HCT116 (cell line): ENCODE measurements around the gene TMEM234. TPM values are rescaled to one million over a fixed set of nuclear protein-coding genes. Genes with fewer than 3 reads are reported as not detected.

Experiments
- ATAC-seq: fragments of 200-7000 bp; cut with Tn5 transposase; 2 replicates; pipeline ENCODE4 v1.9.1; 2020; ENCODE audit warnings: mild to moderate bottlenecking, moderate library complexity
- BruUV-seq: library from RNA; stranded (reverse); fragments of 400-500 nt; replicated peaks from 2 replicates; lab custom pipeline; 2021; lab: Mats Ljungman, UMichigan
- CTCF ChIA-PET: fragments of 300-600 bp; sonication (Branson Sonifier 250); formaldehyde crosslinking; loops from one replicate; lab custom pipeline; 2021; ENCODE audit warnings: antibody characterized with exemption; lab: Charles Lee
- POLR2A ChIA-PET: fragments of 300-600, 350-600 bp; sonication (Branson Sonifier 250); formaldehyde crosslinking; loops from one replicate; lab custom pipeline; 2021; ENCODE audit warnings: antibody characterized with exemption; lab: Charles Lee
- RAD21 ChIA-PET, 2 experiments: fragments of 300-600 bp; sonication (Branson Sonifier 250); formaldehyde crosslinking; loops; one replicate each; lab custom pipeline; 2023; ENCODE audit warnings: low total read pairs in 2 of 2; ENCODE audit not compliant: uncharacterized antibody in 2 of 2, unreplicated experiment in 2 of 2, low non-redundant PET in 1 of 2; lab: Charles Lee
- DNase-seq: peaks from one replicate; pipeline ENCODE4 v3.0.0-alpha.2; 2010; ENCODE audit warnings: low read depth, low spot score
- H2AFZ ChIP-seq: fragments of 200-600 bp; shearing (Covaris generic), sonication (generic); 2 replicates; pipeline ENCODE4 v1.6.1; 2017; ENCODE audit warnings: low read depth, mixed run types, mixed read lengths, antibody characterized with exemption, low read length; ENCODE audit not compliant: poor library complexity, severe bottlenecking
- H3K27ac ChIP-seq: 2 replicates; pipeline ENCODE4 v1.5.1; 2012; ENCODE audit warnings: low read depth, low read length
- H3K27me3 ChIP-seq: fragments of 200-600 bp; sonication (generic); 2 replicates; pipeline ENCODE4 v1.6.1; 2016; ENCODE audit warnings: mixed run types, low read length, mixed read lengths; ENCODE audit not compliant: insufficient read depth
- H3K36me3 ChIP-seq, 2 experiments: fragments of 200-500 bp in 1 of 2; fragments of 200-600 bp in 1 of 2; sonication (Bioruptor generic) in 1 of 2; sonication (generic) in 1 of 2; 2 replicates each; pipeline versions ENCODE4 v1.5.1 to v1.6.1; 2014 to 2016; ENCODE audit warnings: low read length in 2 of 2, inconsistent platforms in 1 of 2, mixed read lengths in 1 of 2, mixed run types in 1 of 2; ENCODE audit not compliant: insufficient read depth in 2 of 2, control insufficient read depth in 1 of 2
- H3K4me1 ChIP-seq, 2 experiments: fragments of 200-600 bp in 1 of 2; sonication (generic) in 1 of 2; 2 replicates each; pipeline versions ENCODE4 v1.5.1 to v1.6.1; 2012 to 2017; ENCODE audit warnings: low read length in 2 of 2, inconsistent platforms in 1 of 2, mild to moderate bottlenecking in 1 of 2, mixed read lengths in 1 of 2, mixed run types in 1 of 2, moderate library complexity in 1 of 2; ENCODE audit not compliant: insufficient read depth in 2 of 2, control insufficient read depth in 1 of 2
- H3K4me2 ChIP-seq: fragments of 200-600 bp; sonication (generic); 2 replicates; pipeline ENCODE4 v1.6.1; 2017; ENCODE audit warnings: mixed run types, low read length, mixed read lengths
- H3K4me3 ChIP-seq, 2 experiments: fragments of 200-600 bp in 1 of 2; sonication (generic) in 1 of 2; replicated peaks in 1 of 2; 2 replicates each; pipeline ENCODE4 v1.5.1; 2011 to 2016; ENCODE audit warnings: low read length in 2 of 2, control low read depth in 1 of 2, low read depth in 1 of 2, mild to moderate bottlenecking in 1 of 2, mixed read lengths in 1 of 2, mixed run types in 1 of 2
- H3K79me2 ChIP-seq: fragments of 200-600 bp; sonication (generic); 2 replicates; pipeline ENCODE4 v1.6.1; 2017; ENCODE audit warnings: mild to moderate bottlenecking, mixed run types, low read length, moderate library complexity, mixed read lengths; ENCODE audit not compliant: insufficient read depth
- H3K9ac ChIP-seq: fragments of 200-600 bp; sonication (generic); 2 replicates; pipeline ENCODE4 v1.6.1; 2016; ENCODE audit warnings: low read length, mixed read lengths
- H3K9me2 ChIP-seq: fragments of 200-600 bp; sonication (generic), shearing (Covaris generic); 2 replicates; pipeline ENCODE4 v1.6.1; 2017; ENCODE audit warnings: mixed run types, mild to moderate bottlenecking, moderate library complexity; ENCODE audit not compliant: insufficient read depth
- H3K9me3 ChIP-seq, 2 experiments: fragments of 200-500 bp in 1 of 2; fragments of 200-600 bp in 1 of 2; sonication (Bioruptor generic) in 1 of 2; sonication (generic) in 1 of 2; 2 replicates each; pipeline ENCODE4 v1.6.1; 2014 to 2017; ENCODE audit warnings: low read length in 2 of 2, mixed read lengths in 2 of 2, inconsistent platforms in 1 of 2, low read depth in 1 of 2, mild to moderate bottlenecking in 1 of 2, mixed run types in 1 of 2, moderate library complexity in 1 of 2; ENCODE audit not compliant: control insufficient read depth in 1 of 2, insufficient read depth in 1 of 2
- H4K20me1 ChIP-seq: fragments of 200-600 bp; sonication (generic), shearing (Covaris generic); 2 replicates; pipeline ENCODE4 v1.6.1; 2017; ENCODE audit warnings: mixed run types, mild to moderate bottlenecking, moderate library complexity; ENCODE audit not compliant: insufficient read depth
- CEBPB ChIP-seq: IDR thresholded peaks from 2 replicates; pipeline ENCODE4 v1.6.1; 2012; ENCODE audit warnings: low read depth
- EGR1 ChIP-seq: IDR thresholded peaks from 2 replicates; pipeline ENCODE4 v1.6.1; 2012; ENCODE audit warnings: low read depth
- EZH2 ChIP-seq: fragments of 200-600 bp; sonication (generic); IDR thresholded peaks from 2 replicates; pipeline ENCODE4 v1.6.1; 2017; ENCODE audit warnings: antibody characterized with exemption, mixed run types
- FOSL1 ChIP-seq: IDR thresholded peaks from 2 replicates; pipeline ENCODE4 v1.6.1; 2012; ENCODE audit warnings: low read depth
- JUND ChIP-seq: IDR thresholded peaks from 2 replicates; pipeline ENCODE4 v1.6.1; 2012
- POLR2A ChIP-seq: IDR thresholded peaks from 2 replicates; pipeline ENCODE4 v1.7.0; 2011; ENCODE audit warnings: borderline replicate concordance; ENCODE audit not compliant: insufficient read depth, insufficient read length; ENCODE audit errors: extremely low read depth
- RAD21 ChIP-seq: IDR thresholded peaks from 2 replicates; pipeline ENCODE4 v1.6.1; 2012; ENCODE audit warnings: low read depth, mild to moderate bottlenecking
- SIN3A ChIP-seq: IDR thresholded peaks from 2 replicates; pipeline ENCODE4 v1.6.1; 2012; ENCODE audit warnings: low read depth
- SP1 ChIP-seq: IDR thresholded peaks from 2 replicates; pipeline ENCODE4 v1.6.1; 2012; ENCODE audit warnings: low read depth
- SRF ChIP-seq: IDR thresholded peaks from 2 replicates; pipeline ENCODE4 v1.6.1; 2012; ENCODE audit warnings: low read depth
- TCF7L2 ChIP-seq: IDR thresholded peaks from 2 replicates; pipeline ENCODE4 v1.7.0; 2011; ENCODE audit warnings: borderline replicate concordance, inconsistent platforms; ENCODE audit not compliant: insufficient read depth, insufficient read length; ENCODE audit errors: extremely low read depth
- YY1 ChIP-seq: IDR thresholded peaks from 2 replicates; pipeline ENCODE4 v1.6.1; 2011; ENCODE audit warnings: low read length, low read depth, moderate library complexity, mild to moderate bottlenecking; ENCODE audit not compliant: insufficient replicate concordance; ENCODE audit errors: extremely low read depth
- ZNF274 ChIP-seq: fragments of 200-500 bp; sonication (Bioruptor generic); IDR thresholded peaks from 2 replicates; pipeline ENCODE4 v1.6.1; 2014; ENCODE audit warnings: mild to moderate bottlenecking, low read depth, low read length, inconsistent platforms
- intact Hi-C: fragments of 100-400 bp; cut with micrococcal nuclease; formaldehyde crosslinking; loops from 2 replicates; pipeline ENCODE4 v1.10.0; 2022
- total RNA-seq: library from RNA; stranded (reverse); gene quantifications from one replicate; pipeline ENCODE4 v1.2.1, GENCODE V29; 2021; ENCODE audit not compliant: unreplicated experiment
- TF ChIP-seq, protein P1 (sequence below): IDR thresholded peaks from 2 replicates; pipeline ENCODE4 v1.6.1; 2011; ENCODE audit warnings: mild to moderate bottlenecking, low read length, moderate library complexity; ENCODE audit not compliant: insufficient replicate concordance; ENCODE audit errors: extremely low read depth
- TF ChIP-seq, protein P2 (sequence below): IDR thresholded peaks from 2 replicates; pipeline ENCODE4 v1.6.1; 2012
- TF ChIP-seq, protein P3 (sequence below): IDR thresholded peaks from 2 replicates; pipeline ENCODE4 v1.6.1; 2012; ENCODE audit warnings: low read depth

TMEM234 gene
- total RNA-seq, 1 experiment from 2014 or later, result 12.3 TPM

DNA sequence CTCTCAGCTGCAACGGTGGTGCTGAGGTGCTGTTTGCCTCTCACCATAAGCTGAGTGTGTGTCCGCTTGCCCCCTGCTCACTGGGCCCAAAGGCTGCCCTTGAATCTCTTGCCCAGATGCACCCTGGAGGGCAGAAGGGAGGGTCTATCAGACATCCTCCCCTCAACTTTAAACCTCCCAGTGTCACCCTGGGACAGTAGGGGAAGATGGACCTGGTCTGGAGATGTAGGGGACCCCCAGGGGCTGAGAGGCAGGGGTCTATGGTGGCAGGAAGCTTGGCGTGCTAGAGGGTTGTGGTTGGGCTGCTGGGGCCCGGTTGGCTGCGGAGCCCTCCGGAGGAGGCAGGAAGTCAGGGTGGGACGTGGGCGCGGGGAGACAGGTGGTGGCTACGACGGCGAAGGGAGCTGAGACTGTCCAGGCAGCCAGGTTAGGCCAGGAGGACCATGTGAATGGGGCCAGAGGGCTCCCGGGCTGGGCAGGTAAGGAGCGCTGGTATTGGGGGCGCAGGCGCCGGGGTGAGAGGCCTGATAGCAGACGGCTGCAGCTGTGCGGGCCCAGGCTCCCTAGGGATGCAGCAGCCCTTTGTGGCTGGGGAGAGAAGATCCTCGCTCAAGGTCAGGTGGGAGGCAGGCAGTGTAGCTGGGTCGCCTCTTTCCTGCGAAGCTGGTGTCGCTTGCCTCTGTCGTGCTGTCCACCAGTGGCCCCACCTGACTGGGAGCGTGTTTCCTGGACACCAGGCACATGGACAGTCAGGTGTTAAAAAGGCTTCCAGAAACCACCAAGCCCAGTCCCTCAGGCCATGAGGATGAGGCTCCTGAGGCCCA, 29.0 kb upstream of the TMEM234 start, which contains the start of gene LCK:
LCK (plus strand) TSS at position 373 of the 824 bp plus-strand sequence. CDS start 23,065 bp downstream, outside the sequence.
- Histone ChIP-seq H3K9me2 (no peaks in the 10 kb centered on the region), H3K4me2 (no peak within 1 kb of the TSS), H3K27ac (no peak within 1 kb of the TSS), H4K20me1 (no peaks in the 10 kb centered on the region)
- BruUV-seq, result no TSS peak
- no peak for ATAC-seq
- DNase-seq, result no peak
- POLR2A ChIA-PET, result no interaction called here
- TF ChIP-seq, protein P1, sequence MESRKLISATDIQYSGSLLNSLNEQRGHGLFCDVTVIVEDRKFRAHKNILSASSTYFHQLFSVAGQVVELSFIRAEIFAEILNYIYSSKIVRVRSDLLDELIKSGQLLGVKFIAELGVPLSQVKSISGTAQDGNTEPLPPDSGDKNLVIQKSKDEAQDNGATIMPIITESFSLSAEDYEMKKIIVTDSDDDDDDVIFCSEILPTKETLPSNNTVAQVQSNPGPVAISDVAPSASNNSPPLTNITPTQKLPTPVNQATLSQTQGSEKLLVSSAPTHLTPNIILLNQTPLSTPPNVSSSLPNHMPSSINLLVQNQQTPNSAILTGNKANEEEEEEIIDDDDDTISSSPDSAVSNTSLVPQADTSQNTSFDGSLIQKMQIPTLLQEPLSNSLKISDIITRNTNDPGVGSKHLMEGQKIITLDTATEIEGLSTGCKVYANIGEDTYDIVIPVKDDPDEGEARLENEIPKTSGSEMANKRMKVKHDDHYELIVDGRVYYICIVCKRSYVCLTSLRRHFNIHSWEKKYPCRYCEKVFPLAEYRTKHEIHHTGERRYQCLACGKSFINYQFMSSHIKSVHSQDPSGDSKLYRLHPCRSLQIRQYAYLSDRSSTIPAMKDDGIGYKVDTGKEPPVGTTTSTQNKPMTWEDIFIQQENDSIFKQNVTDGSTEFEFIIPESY, result no peak
- no peak for TF ChIP-seq ZNF274
- TF ChIP-seq POLR2A, result no peak
- TF ChIP-seq YY1, result no peak
- no peak for TF ChIP-seq RAD21
- TF ChIP-seq CEBPB, result no peak
- no peak for TF ChIP-seq EGR1
- TF ChIP-seq TCF7L2, result no peak
- TF ChIP-seq SRF, result no peak
- no peak for TF ChIP-seq FOSL1
- no peak for TF ChIP-seq SP1
- TF ChIP-seq, protein P2, sequence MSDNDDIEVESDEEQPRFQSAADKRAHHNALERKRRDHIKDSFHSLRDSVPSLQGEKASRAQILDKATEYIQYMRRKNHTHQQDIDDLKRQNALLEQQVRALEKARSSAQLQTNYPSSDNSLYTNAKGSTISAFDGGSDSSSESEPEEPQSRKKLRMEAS, result no peak
- no peak for TF ChIP-seq SIN3A
- no peak for TF ChIP-seq EZH2
- TF ChIP-seq, protein P3, sequence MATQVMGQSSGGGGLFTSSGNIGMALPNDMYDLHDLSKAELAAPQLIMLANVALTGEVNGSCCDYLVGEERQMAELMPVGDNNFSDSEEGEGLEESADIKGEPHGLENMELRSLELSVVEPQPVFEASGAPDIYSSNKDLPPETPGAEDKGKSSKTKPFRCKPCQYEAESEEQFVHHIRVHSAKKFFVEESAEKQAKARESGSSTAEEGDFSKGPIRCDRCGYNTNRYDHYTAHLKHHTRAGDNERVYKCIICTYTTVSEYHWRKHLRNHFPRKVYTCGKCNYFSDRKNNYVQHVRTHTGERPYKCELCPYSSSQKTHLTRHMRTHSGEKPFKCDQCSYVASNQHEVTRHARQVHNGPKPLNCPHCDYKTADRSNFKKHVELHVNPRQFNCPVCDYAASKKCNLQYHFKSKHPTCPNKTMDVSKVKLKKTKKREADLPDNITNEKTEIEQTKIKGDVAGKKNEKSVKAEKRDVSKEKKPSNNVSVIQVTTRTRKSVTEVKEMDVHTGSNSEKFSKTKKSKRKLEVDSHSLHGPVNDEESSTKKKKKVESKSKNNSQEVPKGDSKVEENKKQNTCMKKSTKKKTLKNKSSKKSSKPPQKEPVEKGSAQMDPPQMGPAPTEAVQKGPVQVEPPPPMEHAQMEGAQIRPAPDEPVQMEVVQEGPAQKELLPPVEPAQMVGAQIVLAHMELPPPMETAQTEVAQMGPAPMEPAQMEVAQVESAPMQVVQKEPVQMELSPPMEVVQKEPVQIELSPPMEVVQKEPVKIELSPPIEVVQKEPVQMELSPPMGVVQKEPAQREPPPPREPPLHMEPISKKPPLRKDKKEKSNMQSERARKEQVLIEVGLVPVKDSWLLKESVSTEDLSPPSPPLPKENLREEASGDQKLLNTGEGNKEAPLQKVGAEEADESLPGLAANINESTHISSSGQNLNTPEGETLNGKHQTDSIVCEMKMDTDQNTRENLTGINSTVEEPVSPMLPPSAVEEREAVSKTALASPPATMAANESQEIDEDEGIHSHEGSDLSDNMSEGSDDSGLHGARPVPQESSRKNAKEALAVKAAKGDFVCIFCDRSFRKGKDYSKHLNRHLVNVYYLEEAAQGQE, result no peak
- TF ChIP-seq JUND, result no peak
- TF ChIP-seq, all 23 proteins: peak for 0
- ChIA-PET RAD21 (no interaction called here), CTCF (no interaction called here)
- H3K9ac ChIP-seq, result no peak within 1 kb of the TSS
- no peaks in the 10 kb centered on the region for H3K36me3 ChIP-seq
- H3K79me2 ChIP-seq, result no peaks in the 10 kb centered on the region
- no peak within 1 kb of the TSS for H2AFZ ChIP-seq
- H3K4me3 ChIP-seq, result no peak within 1 kb of the TSS
- H3K4me1 ChIP-seq, result peaks cover 0 to 16% of the 10 kb centered on the region in 2 experiments; a peak in 3 of 4 replicates
- H3K9me3 ChIP-seq, result no peaks in the 10 kb centered on the region
- no peaks in the 10 kb centered on the region for H3K27me3 ChIP-seq
- intact Hi-C loops, result no loop called here
